Ectodermal cell (in vitro differentiated cells): ENCODE data around the gene CCSAP.

ENCODE experiments used
- H3K27ac ChIP-seq: 2 replicates; pipeline ENCODE4 v1.7.0; 2013; ENCODE audit warnings: mild to moderate bottlenecking, low read depth, low read length; ENCODE audit not compliant: insufficient read depth, poor library complexity, severe bottlenecking
- H3K27me3 ChIP-seq: 2 replicates; pipeline ENCODE4 v1.7.0; 2013; ENCODE audit warnings: mild to moderate bottlenecking, low read length; ENCODE audit not compliant: insufficient read depth, control insufficient read depth, poor library complexity, severe bottlenecking
- H3K36me3 ChIP-seq: one replicate; pipeline ENCODE4 v1.7.0; 2013; ENCODE audit warnings: low read length; ENCODE audit not compliant: control insufficient read depth, insufficient read depth
- H3K4me1 ChIP-seq: one replicate; pipeline ENCODE4 v1.7.0; 2013; ENCODE audit warnings: low read length; ENCODE audit not compliant: control insufficient read depth, insufficient read depth
- H3K4me3 ChIP-seq: 2 replicates; pipeline ENCODE4 v1.7.0; 2013; ENCODE audit warnings: low read depth, low read length, control low read depth; ENCODE audit not compliant: insufficient read depth
- H3K9me3 ChIP-seq: 2 replicates; pipeline ENCODE4 v1.7.0; 2013; ENCODE audit warnings: mild to moderate bottlenecking, low read length, moderate library complexity; ENCODE audit not compliant: control insufficient read depth
- WGBS, 2 experiments: methylation state at CpG; one replicate each; pipeline ENCODE4 v1.1.7; 2013; ENCODE audit warnings: missing lambda C conversion rate in 2 of 2; 5-methylcytosine and 5-hydroxymethylcytosine counted together

The CCSAP gene

DNA sequence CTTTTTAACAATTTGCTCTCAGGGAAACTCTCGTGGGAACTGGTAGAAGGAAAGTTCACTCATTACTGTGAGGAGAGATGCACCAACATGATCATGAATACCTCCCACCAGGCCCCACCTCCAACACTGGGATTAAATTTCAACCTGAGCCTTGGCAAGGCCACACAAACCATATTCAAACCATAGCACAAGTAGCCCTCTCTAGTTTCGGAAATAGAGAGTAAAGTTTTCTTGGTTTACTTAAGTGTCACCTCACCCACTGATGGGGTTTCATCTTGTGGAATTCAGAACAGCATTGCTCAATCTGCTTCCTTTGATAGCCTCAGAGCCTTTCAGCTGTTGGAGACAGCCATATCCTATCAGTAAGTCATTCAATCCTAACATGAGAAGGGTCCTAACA lies 25.5 kb upstream of the CCSAP start:
- WGBS, 2 experiments: 90 to 96% methylated on average over 2 of the region's 2 CpGs
- H3K9me3 ChIP-seq: no peaks in the 10 kb centered on the region
- no peak overlapping the region for H3K4me3 ChIP-seq
- H3K27ac ChIP-seq: no peak overlapping the region
- H3K36me3 ChIP-seq: no peaks in the 10 kb centered on the region
- no peaks in the 10 kb centered on the region for H3K4me1 ChIP-seq
- H3K27me3 ChIP-seq: no peaks in the 10 kb centered on the region

DNA sequence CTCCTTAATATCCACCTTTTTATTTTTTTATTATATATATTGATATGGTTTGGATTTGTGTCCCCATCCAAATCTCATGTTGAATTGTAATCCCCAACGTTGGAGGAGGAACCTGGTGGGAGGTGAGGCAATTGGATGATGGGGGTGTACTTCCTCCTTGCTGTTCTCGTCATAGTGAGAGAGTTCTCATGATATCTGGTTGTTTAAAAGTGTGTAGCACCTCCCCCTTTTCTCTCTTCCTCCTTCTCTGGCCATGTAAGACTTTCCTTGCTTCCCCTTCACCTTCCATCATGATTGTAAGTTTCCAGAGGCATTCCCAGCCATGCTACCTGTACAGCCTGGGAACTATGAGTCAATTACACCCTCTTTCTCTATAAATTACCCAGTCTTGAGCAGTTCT lies 22.7 kb upstream of the CCSAP start:
- Histone ChIP-seq H3K27me3 (no peaks in the 10 kb centered on the region), H3K4me3 (no peak overlapping the region), H3K27ac (no peak overlapping the region), H3K4me1 (no peaks in the 10 kb centered on the region), H3K36me3 (no peaks in the 10 kb centered on the region), H3K9me3 (no peaks in the 10 kb centered on the region)
- WGBS, 2 experiments: 67 to 91% methylated on average over 1 to 2 of the region's 2 CpGs

DNA sequence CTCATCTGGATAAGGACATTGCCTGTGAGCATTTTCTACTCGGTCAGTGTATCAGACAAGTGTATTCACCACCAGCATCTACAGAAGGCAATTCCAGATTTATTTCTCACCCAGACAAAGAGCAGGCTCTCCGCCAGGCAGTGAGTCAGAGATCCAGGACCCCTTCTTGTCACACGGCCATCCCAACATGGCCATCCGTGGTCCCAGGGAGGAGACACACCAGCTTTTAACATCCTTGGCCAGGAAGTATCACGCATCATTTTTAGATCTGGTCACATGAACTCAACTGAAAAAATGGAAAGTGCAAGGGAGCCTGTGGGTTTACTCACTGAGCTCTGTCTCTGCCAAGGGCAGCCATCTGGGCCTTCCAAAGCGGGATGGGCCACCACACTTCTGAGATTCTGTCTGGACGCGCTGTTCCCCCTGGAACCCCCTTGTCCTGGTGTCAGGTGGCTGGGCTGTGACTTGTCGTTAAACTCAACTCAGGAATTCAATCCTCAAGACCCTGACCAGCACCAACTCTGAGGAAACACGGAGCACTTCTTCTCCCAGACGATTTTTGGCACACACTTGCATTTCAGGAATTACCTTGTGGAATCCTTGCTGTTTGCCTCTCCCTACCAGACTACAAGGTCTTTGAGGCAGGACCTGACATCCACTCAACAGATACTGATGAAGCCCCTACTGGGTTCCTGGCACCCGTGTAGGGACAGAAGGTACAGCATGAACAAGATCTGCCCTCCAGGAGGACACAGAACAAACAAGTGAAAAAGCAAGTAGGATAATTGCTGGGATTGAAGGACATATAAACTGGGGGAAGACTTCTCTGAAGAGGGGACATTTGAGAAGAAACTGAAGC lies 21.6 kb upstream of the CCSAP start:
- Histone ChIP-seq H3K4me3 (no peak overlapping the region), H3K9me3 (no peaks in the 10 kb centered on the region), H3K4me1 (no peaks in the 10 kb centered on the region), H3K27ac (no peak overlapping the region), H3K27me3 (no peaks in the 10 kb centered on the region), H3K36me3 (no peaks in the 10 kb centered on the region)
- WGBS, 2 experiments: 87 to 88% methylated on average over 12 of the region's 12 CpGs

- WGBS, 2 experiments: 82 to 85% methylated on average over 6 of the region's 6 CpGs
- H3K9me3 ChIP-seq: no peaks in the 10 kb centered on the region
- H3K36me3 ChIP-seq: no peaks in the 10 kb centered on the region
- H3K27ac ChIP-seq: no peak overlapping the region
- no peaks in the 10 kb centered on the region for H3K27me3 ChIP-seq
- H3K4me1 ChIP-seq: no peaks in the 10 kb centered on the region
- no peak overlapping the region for H3K4me3 ChIP-seq
Observed at GRCh38 chr1:229363723-229364122, 20.9 kb upstream of the CCSAP start.

GRCh38 chr1:229360420-229360819 lies 17.6 kb upstream of the CCSAP start:
- no peaks in the 10 kb centered on the region for H3K9me3 ChIP-seq
- WGBS, 2 experiments: 13 to 14% methylated on average over 4 of the region's 4 CpGs
- no peaks in the 10 kb centered on the region for H3K4me1 ChIP-seq
- no peak overlapping the region for H3K4me3 ChIP-seq
- no peak overlapping the region for H3K27ac ChIP-seq
- H3K27me3 ChIP-seq: no peaks in the 10 kb centered on the region
- H3K36me3 ChIP-seq: no peaks in the 10 kb centered on the region

GRCh38 chr1:229355661-229356060 lies 12.8 kb upstream of the CCSAP start:
- Histone ChIP-seq H3K27me3 (no peaks in the 10 kb centered on the region), H3K36me3 (no peaks in the 10 kb centered on the region), H3K4me1 (no peaks in the 10 kb centered on the region), H3K27ac (no peak overlapping the region), H3K9me3 (no peaks in the 10 kb centered on the region), H3K4me3 (no peak overlapping the region)

DNA sequence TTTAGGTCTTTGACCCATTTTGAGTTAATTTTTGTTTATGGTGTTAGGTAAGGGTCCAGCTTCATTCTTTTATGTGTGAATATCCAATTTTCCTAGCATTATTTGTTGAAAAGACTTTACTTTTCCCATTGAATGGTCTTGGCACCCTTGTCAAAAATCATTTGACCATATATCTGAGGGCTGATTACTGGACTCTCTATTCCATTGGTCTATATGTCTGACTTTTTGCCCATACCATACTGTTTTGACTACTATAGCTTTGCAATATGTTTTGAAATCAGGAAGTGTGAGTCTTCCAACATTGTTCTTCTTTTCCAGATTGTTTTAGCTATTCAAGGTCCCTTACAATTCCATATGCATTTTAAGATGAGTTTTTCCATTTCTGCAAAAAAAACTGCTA lies 11.4 kb upstream of the CCSAP start:
- H3K4me3 ChIP-seq: no peak overlapping the region
- no peaks in the 10 kb centered on the region for H3K27me3 ChIP-seq
- no peak overlapping the region for H3K27ac ChIP-seq
- H3K36me3 ChIP-seq: no peaks in the 10 kb centered on the region
- H3K4me1 ChIP-seq: no peaks in the 10 kb centered on the region
- no peaks in the 10 kb centered on the region for H3K9me3 ChIP-seq

GRCh38 chr1:229352975-229353374 lies 10.1 kb upstream of the CCSAP start:
- Histone ChIP-seq H3K9me3 (no peaks in the 10 kb centered on the region), H3K27me3 (no peaks in the 10 kb centered on the region), H3K4me1 (no peaks in the 10 kb centered on the region), H3K36me3 (no peaks in the 10 kb centered on the region), H3K4me3 (no peak overlapping the region), H3K27ac (no peak overlapping the region)
- WGBS, 2 experiments: 94 to 100% methylated on average over 2 of the region's 2 CpGs

DNA sequence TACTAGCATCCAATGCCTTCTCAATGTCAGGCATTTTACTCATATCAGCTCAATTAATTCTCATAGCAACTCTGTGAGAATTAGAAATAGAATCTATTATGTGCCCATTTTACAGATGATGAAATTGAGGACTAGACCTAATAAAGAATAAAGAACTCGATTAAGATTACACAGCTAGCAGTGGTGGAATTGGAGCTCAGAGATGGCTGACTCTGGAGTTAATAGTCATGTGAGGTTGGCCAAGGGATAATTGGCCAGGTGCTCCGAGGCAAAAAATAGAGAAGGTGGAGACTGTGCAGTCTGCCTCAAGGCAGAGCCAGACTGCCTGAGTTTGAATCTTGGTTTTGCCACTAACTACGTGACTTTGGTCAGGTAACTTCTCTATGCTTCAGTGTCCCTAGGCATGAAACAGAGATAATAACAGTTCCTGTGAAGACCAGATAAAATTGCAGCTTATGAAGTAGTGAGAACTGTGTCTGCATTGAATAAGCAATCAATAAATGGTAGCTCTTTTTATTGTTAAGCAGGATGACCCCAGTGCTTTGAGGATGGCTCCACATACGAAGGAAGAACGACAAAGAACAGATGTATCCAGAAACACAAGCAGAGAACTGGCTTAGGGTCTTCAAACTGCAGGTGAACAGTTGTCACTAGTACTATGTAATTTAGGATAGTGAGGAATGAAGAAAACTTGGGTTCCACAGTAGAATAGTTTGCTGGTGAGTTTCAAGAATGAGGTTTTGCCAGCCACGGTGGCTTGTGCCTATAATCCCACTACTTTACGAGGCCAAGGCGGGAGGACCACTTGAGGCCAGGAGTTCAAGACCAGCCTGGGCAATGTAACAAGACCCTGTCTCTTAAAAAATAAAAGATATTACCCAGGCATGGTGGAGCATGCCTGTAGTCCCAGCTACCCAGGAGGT lies 6.9 kb upstream of the CCSAP start:
- H3K36me3 ChIP-seq: no peaks in the 10 kb centered on the region
- 93% methylated on average over 8 of the region's 8 CpGs for WGBS, 2 experiments
- no peaks in the 10 kb centered on the region for H3K4me1 ChIP-seq
- no peak overlapping the region for H3K27ac ChIP-seq
- no peak overlapping the region for H3K4me3 ChIP-seq
- peaks cover 4% of the 10 kb centered on the region for H3K27me3 ChIP-seq
- H3K9me3 ChIP-seq: no peaks in the 10 kb centered on the region

DNA sequence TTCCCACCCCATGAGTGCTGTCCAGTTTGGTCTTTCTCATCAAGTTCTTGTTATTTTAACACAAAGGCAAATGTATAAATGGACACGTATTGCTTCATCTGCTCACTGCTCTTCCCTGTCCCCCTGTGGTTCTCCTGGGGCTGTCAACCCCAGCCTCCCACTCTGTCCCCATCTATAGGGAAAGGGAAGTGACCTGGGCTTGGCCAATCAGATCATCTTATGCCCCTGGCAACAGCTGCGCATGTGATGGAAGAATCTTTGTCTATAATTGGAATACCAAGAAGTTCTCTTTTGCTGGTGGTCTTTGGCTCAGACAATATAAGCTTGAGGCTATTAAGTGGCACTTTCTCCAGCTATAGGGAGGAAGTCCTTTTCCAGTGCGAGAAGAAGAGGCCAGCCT lies 4.7 kb upstream of the CCSAP start:
- no peaks in the 10 kb centered on the region for H3K4me1 ChIP-seq
- H3K4me3 ChIP-seq: no peak overlapping the region
- H3K27ac ChIP-seq: no peak overlapping the region
- H3K27me3 ChIP-seq: peaks cover 22% of the 10 kb centered on the region
- WGBS, 2 experiments: 84 to 85% methylated on average over 3 of the region's 3 CpGs
- H3K36me3 ChIP-seq: no peaks in the 10 kb centered on the region
- H3K9me3 ChIP-seq: no peaks in the 10 kb centered on the region
